CD4-positive, alpha-beta memory T cell (primary cell): ENCODE results near the gene NPHP4. TPM values are rescaled to one million over a fixed set of nuclear protein-coding genes. Genes with fewer than 3 reads are reported as not detected.

Experiments used
- CTCF ChIA-PET: fragments of 350-600 bp; sonication (Branson Sonifier 250); formaldehyde crosslinking; loops from one replicate; lab custom pipeline; 2021; ENCODE audit warnings: inconsistent platforms; ENCODE audit not compliant: partially characterized antibody; lab: Charles Lee
- POLR2A ChIA-PET: fragments of 350-600 bp; sonication (Branson Sonifier 250); formaldehyde crosslinking; loops from one replicate; lab custom pipeline; 2021; ENCODE audit not compliant: partially characterized antibody; lab: Charles Lee
- DNase-seq, 5 donors: peaks; one replicate each; pipeline versions ENCODE4 v3.0.0 to v3.0.0-alpha.2; 2020 to 2022; ENCODE audit warnings: mixed read lengths in 1 of 5
- H3K27ac ChIP-seq: one replicate; pipeline ENCODE4 v1.7.0; 2013; ENCODE audit warnings: low read depth, low read length
- H3K27me3 ChIP-seq: 2 replicates; pipeline ENCODE4 v1.7.0; 2013; ENCODE audit warnings: mild to moderate bottlenecking, low read length, moderate library complexity; ENCODE audit not compliant: insufficient read depth
- H3K36me3 ChIP-seq: 2 replicates; pipeline ENCODE4 v1.7.0; 2013; ENCODE audit warnings: mild to moderate bottlenecking, low read length, moderate library complexity; ENCODE audit not compliant: insufficient read depth
- H3K4me1 ChIP-seq: 2 replicates; pipeline ENCODE4 v1.7.0; 2013; ENCODE audit warnings: mild to moderate bottlenecking, low read length, moderate library complexity; ENCODE audit not compliant: insufficient read depth
- H3K4me3 ChIP-seq, 2 donors: one replicate each; pipeline ENCODE4 v1.7.0; 2013; ENCODE audit warnings: low read length in 2 of 2, mild to moderate bottlenecking in 1 of 2
- H3K9me3 ChIP-seq, 2 donors: one replicate each; pipeline ENCODE4 v1.7.0; 2013; ENCODE audit warnings: low read length in 2 of 2, control low read depth in 1 of 2; ENCODE audit not compliant: control insufficient read depth in 1 of 2
- H3K27ac Mint-ChIP-seq, 7 donors: one replicate each; pipeline ENCODE4 v1.8.0; 2020 to 2021; ENCODE audit warnings: mixed read lengths in 7 of 7, mild to moderate bottlenecking in 6 of 7, inconsistent platforms in 3 of 7, moderate library complexity in 3 of 7
- H3K27me3 Mint-ChIP-seq, 2 donors: one replicate each; pipeline ENCODE4 v1.8.0; 2020 to 2021; ENCODE audit warnings: mixed read lengths in 2 of 2
- H3K36me3 Mint-ChIP-seq, 2 donors: one replicate each; pipeline ENCODE4 v1.8.0; 2020 to 2021; ENCODE audit warnings: mixed read lengths in 2 of 2, inconsistent platforms in 1 of 2, mild to moderate bottlenecking in 1 of 2
- H3K4me1 Mint-ChIP-seq, 4 donors: one replicate each; pipeline ENCODE4 v1.8.0; 2020 to 2021; ENCODE audit warnings: mixed read lengths in 4 of 4, mild to moderate bottlenecking in 1 of 4
- H3K4me3 Mint-ChIP-seq, 8 donors: one replicate each; pipeline ENCODE4 v1.8.0; 2020 to 2021; ENCODE audit warnings: mixed read lengths in 8 of 8, mild to moderate bottlenecking in 7 of 8, moderate library complexity in 6 of 8, inconsistent platforms in 3 of 8
- H3K9me3 Mint-ChIP-seq, 8 donors: one replicate each; pipeline ENCODE4 v1.8.0; 2020 to 2021; ENCODE audit warnings: mixed read lengths in 8 of 8, mild to moderate bottlenecking in 5 of 8, inconsistent platforms in 3 of 8, moderate library complexity in 1 of 8
- intact Hi-C: fragments of 100-400 bp; cut with micrococcal nuclease; formaldehyde crosslinking; loops from one replicate; pipeline ENCODE4 v1.15.1; 2023
- polyA plus RNA-seq, 2 donors: library from polyadenylated mRNA; unstranded; fragments of 300-500 nt; fragmentation: Illumina TruSeq; gene quantifications; one replicate each; pipeline ENCODE4 v1.2.3, GENCODE V29; 2021
- total RNA-seq, 2 experiments: library from RNA; stranded (reverse); gene quantifications; one replicate each; pipeline ENCODE4 v1.2.3, GENCODE V29; 2021

Gene NPHP4
- total and polyA plus RNA-seq, 4 experiments from 2014 or later = 1.0 to 9.6 (median 4.3) TPM

DNA sequence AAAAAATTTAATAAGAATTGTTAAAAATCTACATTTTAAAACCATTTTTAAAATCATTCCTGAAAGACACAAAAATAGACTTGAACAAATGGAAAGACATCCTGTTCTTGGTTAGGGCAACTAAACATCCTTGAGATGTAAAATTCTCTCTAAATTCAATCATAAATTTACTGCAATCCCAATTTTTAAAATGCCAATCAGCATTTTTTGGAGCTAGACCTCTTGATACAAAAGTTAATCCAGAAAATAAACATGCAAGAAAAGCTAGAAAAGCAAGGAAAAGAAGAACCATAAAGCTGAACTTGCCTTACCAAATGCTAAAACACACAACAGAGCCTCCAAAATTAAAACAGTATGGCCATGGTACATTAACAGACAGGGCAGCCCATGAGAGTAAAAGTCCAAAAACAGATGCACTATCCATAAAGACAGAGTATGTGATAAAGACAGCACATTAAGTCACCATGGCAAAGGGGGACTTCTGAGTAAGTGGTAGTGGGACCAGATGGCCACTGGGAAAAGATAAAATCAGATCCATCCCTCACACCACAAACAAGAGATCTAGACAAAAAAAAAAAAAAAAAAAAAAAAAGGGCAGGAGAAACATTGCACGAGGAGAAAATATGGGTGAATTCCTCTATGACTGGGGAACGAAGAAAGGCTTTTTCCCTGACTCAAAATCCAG is 51.4 kb downstream of the NPHP4 start:
- Mint-ChIP-seq H3K27ac (no peak overlapping the region), H3K27me3 (no peaks in the 10 kb centered on the region), H3K4me1 (peaks cover 0 to 4% (median under 1%) of the 10 kb centered on the region in 4 donors), H3K4me3 (no peak overlapping the region), H3K36me3 (peaks cover 10 to 20% of the 10 kb centered on the region in 2 donors), H3K9me3 (no peaks in the 10 kb centered on the region)
- intact Hi-C loops = no loop called here
- no peak overlapping the region for H3K27ac ChIP-seq
- no peaks in the 10 kb centered on the region for H3K9me3 ChIP-seq
- ChIA-PET POLR2A (no interaction called here), CTCF (no interaction called here)
- H3K4me1 ChIP-seq = no peaks in the 10 kb centered on the region
- H3K4me3 ChIP-seq = no peak overlapping the region
- no peaks in the 10 kb centered on the region for H3K36me3 ChIP-seq
- no peak for DNase-seq
- H3K27me3 ChIP-seq = no peaks in the 10 kb centered on the region

DNA sequence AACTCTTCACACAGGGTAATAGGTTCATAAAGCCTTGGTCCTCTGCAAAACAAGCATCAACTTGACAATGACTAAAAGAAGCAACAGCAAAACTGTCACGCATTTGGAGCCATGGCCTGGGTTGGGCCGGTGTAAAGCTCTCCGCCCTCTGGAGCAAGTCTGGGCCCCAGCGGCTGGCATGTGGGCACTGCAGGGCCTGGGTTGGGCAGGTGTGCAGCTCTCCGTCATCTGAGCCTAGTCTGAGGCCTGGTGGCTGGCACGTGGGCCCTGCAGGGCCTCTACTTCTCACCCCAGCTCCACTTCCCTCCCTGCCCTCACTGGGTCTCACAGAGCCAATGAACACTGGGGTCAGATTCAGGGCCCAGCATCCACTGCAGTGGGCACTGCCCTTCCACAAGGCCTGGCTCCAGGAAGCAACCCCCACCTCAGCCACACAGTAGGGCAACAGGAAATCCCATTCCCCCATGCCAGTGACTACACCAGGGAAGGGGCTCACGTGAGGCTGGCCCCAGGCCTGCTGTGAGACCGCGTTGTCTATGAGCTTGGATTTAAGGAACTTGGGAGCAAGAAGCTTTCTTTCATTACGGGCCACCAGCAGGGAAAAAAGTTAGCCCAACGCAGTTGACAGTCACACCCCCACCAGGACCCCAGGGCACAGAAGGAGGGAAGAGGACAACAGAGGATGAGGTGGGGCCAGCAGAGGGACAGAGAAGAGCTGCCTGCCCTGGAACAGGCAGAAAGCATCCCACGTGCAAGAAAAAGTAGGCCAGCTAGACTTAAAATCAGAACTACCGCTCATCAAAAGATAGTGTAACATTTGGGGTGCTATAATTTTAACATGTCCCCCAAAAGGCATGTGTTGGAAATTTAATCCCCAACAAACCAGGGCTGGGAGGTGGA is 52.7 kb downstream of the NPHP4 start:
- Mint-ChIP-seq H3K36me3 (peaks cover 9 to 13% of the 10 kb centered on the region in 2 donors), H3K9me3 (no peaks in the 10 kb centered on the region), H3K27ac (no peak overlapping the region), H3K4me3 (no peak overlapping the region), H3K4me1 (peaks cover 0 to 4% (median under 1%) of the 10 kb centered on the region in 4 donors), H3K27me3 (no peaks in the 10 kb centered on the region)
- peak in 1 of 5 donors; percentile 28 for DNase-seq
- H3K4me3 ChIP-seq = no peak overlapping the region
- intact Hi-C loops = no loop called here
- H3K9me3 ChIP-seq = no peaks in the 10 kb centered on the region
- ChIA-PET CTCF (no interaction called here), POLR2A (no interaction called here)
- H3K4me1 ChIP-seq = no peaks in the 10 kb centered on the region
- no peaks in the 10 kb centered on the region for H3K27me3 ChIP-seq
- H3K27ac ChIP-seq = no peak overlapping the region
- H3K36me3 ChIP-seq = no peaks in the 10 kb centered on the region

GRCh38 chr1:5938101-5938646 is 54.1 kb downstream of the NPHP4 start:
- Mint-ChIP-seq H3K4me1 (peaks cover 0 to 1% (median 0%) of the 10 kb centered on the region in 4 donors), H3K4me3 (no peak overlapping the region), H3K9me3 (no peaks in the 10 kb centered on the region), H3K27ac (no peak overlapping the region), H3K27me3 (no peaks in the 10 kb centered on the region), H3K36me3 (peaks cover 4 to 20% of the 10 kb centered on the region in 2 donors)
- POLR2A ChIA-PET = no interaction called here
- no peak overlapping the region for H3K27ac ChIP-seq
- H3K9me3 ChIP-seq = no peaks in the 10 kb centered on the region
- no peaks in the 10 kb centered on the region for H3K36me3 ChIP-seq
- CTCF ChIA-PET = no interaction called here
- no peak for DNase-seq
- intact Hi-C loops = no loop called here
- no peaks in the 10 kb centered on the region for H3K4me1 ChIP-seq
- no peak overlapping the region for H3K4me3 ChIP-seq
- H3K27me3 ChIP-seq = no peaks in the 10 kb centered on the region

GRCh38 chr1:5937373-5937857 is 54.8 kb downstream of the NPHP4 start:
- H3K36me3 ChIP-seq = no peaks in the 10 kb centered on the region
- H3K9me3 ChIP-seq = no peaks in the 10 kb centered on the region
- CTCF ChIA-PET = no interaction called here
- Mint-ChIP-seq H3K36me3 (peaks cover 10 to 27% of the 10 kb centered on the region in 2 donors), H3K4me3 (no peak overlapping the region), H3K27me3 (no peaks in the 10 kb centered on the region), H3K9me3 (no peaks in the 10 kb centered on the region), H3K4me1 (peaks cover 0 to 1% (median 0%) of the 10 kb centered on the region in 4 donors), H3K27ac (no peak overlapping the region)
- H3K27ac ChIP-seq = no peak overlapping the region
- POLR2A ChIA-PET = no interaction called here
- no peaks in the 10 kb centered on the region for H3K4me1 ChIP-seq
- no peaks in the 10 kb centered on the region for H3K27me3 ChIP-seq
- intact Hi-C loops = no loop called here
- no peak overlapping the region for H3K4me3 ChIP-seq
- no peak for DNase-seq

DNA sequence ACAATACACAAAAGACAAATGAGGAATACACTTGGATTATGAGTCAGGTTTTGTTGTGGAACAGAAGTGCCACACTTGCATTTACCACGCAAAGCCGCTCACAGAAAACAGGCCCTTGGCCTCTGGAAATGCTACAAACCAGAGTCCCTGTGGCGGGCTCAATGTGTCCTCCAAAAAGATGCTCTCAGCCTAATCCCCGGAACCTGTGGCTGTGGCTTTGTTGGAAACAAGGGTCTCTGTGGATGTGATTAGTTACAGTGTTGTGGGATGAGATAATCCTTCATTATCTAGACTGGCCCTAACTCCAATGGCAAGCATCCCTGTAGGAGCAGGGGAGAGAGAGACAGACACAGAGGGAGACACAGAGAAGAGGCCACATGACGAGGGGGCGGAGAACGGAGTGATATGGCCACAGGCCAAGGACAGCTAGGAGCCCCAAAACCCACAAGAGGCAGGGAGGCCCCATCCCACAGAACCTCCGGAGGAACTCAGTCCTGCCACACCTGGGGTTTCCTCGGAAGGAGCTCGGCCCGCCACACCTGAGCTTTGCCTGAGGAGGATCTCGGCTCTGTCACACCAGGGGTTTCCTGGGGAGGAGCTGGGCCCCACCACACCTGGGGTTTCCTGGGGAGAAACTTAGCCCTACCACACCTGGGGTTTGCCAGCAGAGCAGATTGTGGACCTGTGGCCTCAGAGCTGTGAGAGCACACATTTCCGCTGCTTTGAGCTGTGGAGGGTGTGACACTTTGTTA is 55.4 kb downstream of the NPHP4 start:
- Histone ChIP-seq H3K4me3 (no peak overlapping the region), H3K27ac (no peak overlapping the region), H3K9me3 (no peaks in the 10 kb centered on the region), H3K36me3 (no peaks in the 10 kb centered on the region), H3K4me1 (no peaks in the 10 kb centered on the region), H3K27me3 (no peaks in the 10 kb centered on the region)
- Mint-ChIP-seq H3K27me3 (no peaks in the 10 kb centered on the region), H3K4me1 (peaks cover 0 to 1% (median 0%) of the 10 kb centered on the region in 4 donors), H3K9me3 (no peaks in the 10 kb centered on the region), H3K27ac (no peak overlapping the region), H3K4me3 (no peak overlapping the region), H3K36me3 (peaks cover 10 to 29% of the 10 kb centered on the region in 2 donors)
- intact Hi-C loops = no loop called here
- CTCF ChIA-PET = no interaction called here
- DNase-seq = peak in 4 of 5 donors; percentile 8 to 24 (median 20)
- POLR2A ChIA-PET = no interaction called here

DNA sequence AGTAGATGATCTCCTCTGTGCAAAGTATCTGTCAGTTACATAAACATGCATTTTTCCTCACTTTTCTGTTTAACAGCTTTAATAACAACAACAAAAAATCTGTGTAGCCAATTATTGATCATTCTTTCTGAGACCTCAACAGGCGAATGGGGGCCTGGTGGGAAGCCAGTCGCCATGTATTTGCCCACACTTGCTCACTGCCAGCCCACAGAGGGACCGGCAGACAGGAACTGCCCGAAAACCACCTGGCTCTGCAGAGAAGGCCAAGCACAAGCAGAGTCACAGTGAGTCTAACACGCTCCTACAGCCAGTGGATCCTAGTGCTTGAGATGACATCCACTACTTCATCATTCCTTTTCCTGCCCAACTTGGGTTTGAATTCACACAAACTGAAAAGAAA is 56.1 kb downstream of the NPHP4 start:
- Mint-ChIP-seq H3K27me3 (no peaks in the 10 kb centered on the region), H3K4me1 (peaks cover 0 to 1% (median 0%) of the 10 kb centered on the region in 4 donors), H3K27ac (no peak overlapping the region), H3K9me3 (no peaks in the 10 kb centered on the region), H3K36me3 (peaks cover 9 to 29% of the 10 kb centered on the region in 2 donors), H3K4me3 (no peak overlapping the region)
- no peak for DNase-seq
- intact Hi-C loops = no loop called here
- Histone ChIP-seq H3K4me1 (no peaks in the 10 kb centered on the region), H3K36me3 (no peaks in the 10 kb centered on the region), H3K27me3 (no peaks in the 10 kb centered on the region), H3K9me3 (no peaks in the 10 kb centered on the region), H3K4me3 (no peak overlapping the region), H3K27ac (no peak overlapping the region)
- POLR2A ChIA-PET = no interaction called here
- CTCF ChIA-PET = no interaction called here
